HEK293 (cell line): Measurements from ENCODE around the gene SCP2D1.

Source experiments
- CTCF ChIP-seq: fragments of 450-650 bp; formaldehyde crosslinking; IDR thresholded peaks from 2 replicates; pipeline ENCODE4 v1.5.1; 2016; ENCODE audit warnings: missing biosample characterization, missing genetic modification characterization
- FEZF1 ChIP-seq: fragments of 450-650 bp; formaldehyde crosslinking; IDR thresholded peaks from 2 replicates; pipeline ENCODE4 v1.5.1; 2016; ENCODE audit warnings: missing biosample characterization, missing genetic modification characterization
- MEIS1 ChIP-seq: sonication (generic); formaldehyde crosslinking; IDR thresholded peaks from 2 replicates; pipeline ENCODE4 v1.8.1; 2022; ENCODE audit warnings: missing genetic modification reagents, mild to moderate bottlenecking, borderline replicate concordance
- PBX3 ChIP-seq: sonication (generic); formaldehyde crosslinking; IDR thresholded peaks from 2 replicates; pipeline ENCODE4 v1.8.1; 2022; ENCODE audit warnings: mild to moderate bottlenecking, moderate library complexity, missing genetic modification reagents
- SALL2 ChIP-seq: fragments of 450-650 bp; formaldehyde crosslinking; IDR thresholded peaks from 2 replicates; pipeline ENCODE4 v1.5.0; 2017; ENCODE audit warnings: missing biosample characterization, mild to moderate bottlenecking, missing genetic modification characterization, borderline replicate concordance
- ZBTB1 ChIP-seq: fragments of 450-650 bp; formaldehyde crosslinking; IDR thresholded peaks from 2 replicates; pipeline ENCODE4 v1.5.1; 2016; ENCODE audit warnings: missing biosample characterization, missing genetic modification characterization
- ZBTB17 ChIP-seq: fragments of 450-650 bp; formaldehyde crosslinking; IDR thresholded peaks from 2 replicates; pipeline ENCODE4 v1.5.1; 2016; ENCODE audit warnings: missing biosample characterization, missing genetic modification characterization
- ZEB2 ChIP-seq: fragments of 450-650 bp; formaldehyde crosslinking; IDR thresholded peaks from 2 replicates; pipeline ENCODE4 v1.5.1; 2016; ENCODE audit warnings: missing biosample characterization, missing genetic modification characterization
- ZFP37 ChIP-seq: fragments of 450-650 bp; formaldehyde crosslinking; IDR thresholded peaks from 2 replicates; pipeline ENCODE4 v1.5.1; 2016; ENCODE audit warnings: missing biosample characterization, missing genetic modification characterization
- ZNF138 ChIP-seq: fragments of 450-650 bp; formaldehyde crosslinking; IDR thresholded peaks from 2 replicates; pipeline ENCODE4 v1.5.1; 2016; ENCODE audit warnings: missing biosample characterization, missing genetic modification characterization, borderline replicate concordance
- ZNF530 ChIP-seq: fragments of 450-650 bp; formaldehyde crosslinking; IDR thresholded peaks from 2 replicates; pipeline ENCODE4 v1.5.1; 2016; ENCODE audit warnings: low read depth, missing biosample characterization, missing genetic modification characterization
- ZNF610 ChIP-seq: fragments of 450-650 bp; formaldehyde crosslinking; IDR thresholded peaks from 2 replicates; pipeline ENCODE4 v1.5.1; 2016; ENCODE audit warnings: missing biosample characterization, missing genetic modification characterization, borderline replicate concordance
- ZNF707 ChIP-seq: fragments of 450-650 bp; formaldehyde crosslinking; IDR thresholded peaks from 2 replicates; pipeline ENCODE4 v1.5.1; 2016; ENCODE audit warnings: missing biosample characterization, missing genetic modification characterization

GRCh38 chr20:18793625-18794427 is 19.8 kb upstream of the SCP2D1 start:
- TF ChIP-seq ZNF138 (tag by site-specific recombination) (no peak), ZFP37 (tag by site-specific recombination) (0 out of 2 replicates have a peak, but pooled peaks have one; percentile 47), CTCF (peak; percentile 83), ZBTB1 (tag by site-specific recombination) (no peak), ZNF707 (tag by site-specific recombination) (no peak), ZBTB17 (tag by site-specific recombination) (peak; percentile 90), SALL2 (tag by site-specific recombination) (no peak), ZNF610 (tag by site-specific recombination) (peak; percentile 11; the same call in 1 of the 2 replicates), ZEB2 (peak; percentile 33; the same call in 1 of the 2 replicates), FEZF1 (tag by site-specific recombination) (no peak), MEIS1 (CRISPR knock-in tag) (no peak), ZNF530 (tag by site-specific recombination) (no peak), PBX3 (no peak)
